Subcutaneous adipose tissue (tissue), 4 donors: ENCODE data around the gene GPX4. TPM values are rescaled to one million over a fixed set of nuclear protein-coding genes. Genes with fewer than 3 reads are reported as not detected.

Experiments
- CTCF ChIP-seq: fragments of 450-650 bp; IDR thresholded peaks from one replicate; pipeline ENCODE4 v1.5.1; 2016; ENCODE audit warnings: low read depth, mild to moderate bottlenecking, control low read depth, antibody characterized with exemption, moderate library complexity
- total RNA-seq, 4 donors: library from RNA; depleted of rRNA; stranded (reverse); fragments of >200 nt; gene quantifications; one replicate each; pipeline ENCODE4 v1.1.0, GENCODE V29; 2016

The GPX4 gene
- total RNA-seq, 4 donors from 2014 or later, result 1,089 to 2,299 (median 1,463) TPM

GRCh38 chr19:1093811-1094553 lies 9.8 kb upstream of the GPX4 start:
- no peak for TF ChIP-seq CTCF

DNA sequence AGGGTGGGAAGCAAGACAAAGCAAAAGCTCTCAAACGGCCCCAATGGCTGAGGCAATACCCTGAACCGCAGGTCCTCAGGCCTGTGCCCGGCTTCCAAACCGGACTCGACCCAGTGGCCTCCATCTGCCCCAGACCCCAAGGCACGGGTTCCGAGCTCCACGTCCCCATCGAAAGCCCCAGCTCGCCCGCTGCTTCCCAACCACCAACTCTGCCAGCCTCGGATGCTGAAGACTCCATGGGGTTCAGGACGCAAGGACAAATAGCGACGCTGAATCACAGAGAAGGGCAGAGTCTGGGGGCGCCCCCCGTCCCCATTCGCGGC lies 9.2 kb upstream of the GPX4 start:
- TF ChIP-seq CTCF, result no peak

DNA sequence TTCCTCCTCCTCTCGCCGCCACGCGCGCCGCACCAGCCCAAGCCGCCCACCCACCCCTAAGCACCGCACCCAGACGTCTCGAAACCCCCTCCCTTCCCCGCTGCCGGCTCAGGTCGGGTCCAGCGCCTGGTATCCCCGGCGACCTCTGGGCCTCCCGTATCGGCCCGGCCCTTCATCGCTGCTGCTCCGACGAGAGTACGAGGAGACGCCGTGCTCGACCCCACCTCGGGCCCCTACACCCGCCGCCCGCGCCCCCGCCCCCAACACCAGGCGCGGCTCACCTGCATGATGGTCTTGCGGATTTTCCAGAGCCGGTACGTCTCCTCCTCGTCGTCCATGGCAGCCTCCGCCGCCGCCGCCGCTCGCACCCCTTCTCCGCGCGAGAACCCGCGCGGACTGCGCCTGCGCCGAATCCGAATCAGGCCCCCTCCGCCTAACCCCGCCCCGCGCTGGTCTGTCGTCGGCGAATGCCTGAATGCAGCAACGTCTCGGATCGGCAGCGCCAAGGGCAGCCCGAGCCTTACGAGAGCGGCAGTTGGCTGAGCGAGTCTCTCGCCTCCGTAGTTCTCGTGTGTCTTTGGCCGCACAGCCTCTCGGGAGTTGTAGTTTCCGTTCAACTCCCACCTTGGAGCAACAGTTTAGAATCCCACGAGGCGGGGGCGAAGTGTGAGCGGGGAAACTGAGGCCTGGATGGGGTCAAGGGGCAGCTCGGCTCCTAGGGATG lies 8.7 kb upstream of the GPX4 start, which contains the start of gene POLR2E:
Gene POLR2E, minus strand, starts transcription at position 398 of the 724 bp plus-strand sequence. Its CDS starts 60 bp downstream, at position 338.
- TF ChIP-seq CTCF, result no peak

- no peak for TF ChIP-seq CTCF
Observed at GRCh38 chr19:1097810-1098176, 6.0 kb upstream of the GPX4 start.

DNA sequence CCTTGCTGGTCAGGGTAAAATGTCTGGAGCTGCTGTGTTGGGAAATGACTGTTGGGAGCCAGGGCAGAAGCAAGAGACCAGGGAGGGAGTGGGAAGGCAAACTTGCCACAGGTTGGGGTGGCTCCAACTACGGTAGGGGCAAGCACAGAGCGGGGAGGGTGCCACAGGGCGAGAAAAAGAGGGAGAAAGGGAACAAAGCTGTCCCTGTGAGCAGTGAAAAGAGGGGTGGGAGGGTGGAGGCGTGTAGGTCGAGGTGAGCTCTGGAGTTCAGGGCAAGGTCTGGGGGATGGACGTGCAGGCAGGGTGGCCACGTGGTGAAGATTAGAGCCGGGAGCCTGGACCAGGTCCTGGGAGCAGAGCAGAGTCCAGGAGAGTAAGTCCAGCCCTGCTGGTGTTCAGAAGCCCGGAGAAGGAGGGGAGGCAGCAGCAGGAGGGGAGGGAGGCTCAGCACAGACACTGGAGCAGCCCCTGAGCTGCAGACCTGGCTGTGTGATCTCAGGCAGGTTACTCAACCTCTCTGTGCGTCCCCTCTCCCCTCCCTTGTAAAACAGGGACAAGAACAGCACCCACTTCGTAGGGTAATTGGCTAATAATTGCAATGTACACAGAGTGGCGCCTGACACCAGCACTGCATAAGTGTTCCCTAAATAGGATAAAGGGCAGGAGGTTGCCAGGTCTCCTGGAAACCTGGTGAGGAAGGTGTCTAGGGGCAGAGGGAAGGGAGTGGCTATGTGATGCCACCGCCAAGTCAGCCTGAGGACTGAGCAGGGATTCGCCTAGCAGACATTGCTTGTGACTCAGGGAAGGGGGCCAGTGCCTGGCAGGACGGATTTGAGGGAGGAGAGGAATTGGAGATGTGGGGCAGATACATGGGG lies 5.4 kb upstream of the GPX4 start:
- TF ChIP-seq CTCF, result no peak

DNA sequence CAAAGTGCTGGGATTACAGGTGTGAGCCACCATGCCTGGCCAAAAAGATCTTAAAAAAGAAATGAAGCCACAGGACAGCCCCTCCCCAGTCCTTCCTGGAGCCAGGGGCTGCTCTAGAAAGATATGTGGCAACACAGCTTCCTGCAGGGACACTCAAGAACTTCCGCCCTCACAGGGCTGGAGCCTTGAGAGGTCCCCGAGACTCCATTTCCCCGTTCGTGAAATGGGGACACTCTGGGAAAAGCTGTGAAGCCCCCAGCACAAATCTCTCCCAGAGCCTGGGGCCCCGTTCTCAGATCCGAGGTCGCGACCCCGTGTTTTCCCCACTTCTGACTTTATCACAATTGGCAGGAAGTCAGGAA lies 2.5 kb upstream of the GPX4 start:
- TF ChIP-seq CTCF, result no peak
